ENCODE results near the gene TMEM130. TPM values are rescaled to one million over a fixed set of nuclear protein-coding genes. Genes with fewer than 3 reads are reported as not detected.
"Not testable (repeated sequence)": the region's sequence is repeated elsewhere in the genome, so short reads cannot be mapped to it uniquely, and the experiment has no call there.

Gene TMEM130
- total RNA-seq, 2 experiments from 2014 or later: not detected

DNA sequence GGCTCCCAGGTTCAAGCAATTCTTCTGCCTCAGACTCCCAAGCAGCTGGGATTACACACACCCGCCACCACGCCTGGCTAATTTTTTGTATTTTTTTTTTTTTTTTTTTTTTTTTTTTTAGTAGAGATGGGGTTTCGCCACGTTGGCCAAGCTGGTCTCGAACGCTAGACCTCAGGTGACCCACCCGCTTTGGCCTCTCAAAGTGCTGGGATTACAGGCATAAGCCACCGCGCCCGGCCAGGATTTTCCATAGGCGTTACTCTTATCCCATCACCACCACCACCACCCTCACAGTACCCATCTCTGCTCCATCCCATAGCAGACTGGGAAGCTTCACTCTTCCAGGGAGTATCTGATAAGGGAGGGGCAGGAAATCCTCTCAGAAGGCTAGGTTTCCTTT lies 3.8 kb upstream of the TMEM130 start:
- H3K4me3 Mint-ChIP-seq; POLR2A ChIA-PET; H3K9me3 Mint-ChIP-seq; H3K27ac Mint-ChIP-seq; H3K4me1 Mint-ChIP-seq; DNase-seq; H3K36me3 Mint-ChIP-seq (ENCODE audit: low read depth): not testable (repeated sequence)
- peaks cover 14% of the 10 kb centered on the region for H3K27me3 Mint-ChIP-seq
- CTCF ChIA-PET: interaction anchor here (0.7 to 1.9 kb wide), 3 partner anchors 32 to 1080 kb away, joined by 3 to 10 read pairs (median 3); no protein-coding TSS in a partner anchor

DNA sequence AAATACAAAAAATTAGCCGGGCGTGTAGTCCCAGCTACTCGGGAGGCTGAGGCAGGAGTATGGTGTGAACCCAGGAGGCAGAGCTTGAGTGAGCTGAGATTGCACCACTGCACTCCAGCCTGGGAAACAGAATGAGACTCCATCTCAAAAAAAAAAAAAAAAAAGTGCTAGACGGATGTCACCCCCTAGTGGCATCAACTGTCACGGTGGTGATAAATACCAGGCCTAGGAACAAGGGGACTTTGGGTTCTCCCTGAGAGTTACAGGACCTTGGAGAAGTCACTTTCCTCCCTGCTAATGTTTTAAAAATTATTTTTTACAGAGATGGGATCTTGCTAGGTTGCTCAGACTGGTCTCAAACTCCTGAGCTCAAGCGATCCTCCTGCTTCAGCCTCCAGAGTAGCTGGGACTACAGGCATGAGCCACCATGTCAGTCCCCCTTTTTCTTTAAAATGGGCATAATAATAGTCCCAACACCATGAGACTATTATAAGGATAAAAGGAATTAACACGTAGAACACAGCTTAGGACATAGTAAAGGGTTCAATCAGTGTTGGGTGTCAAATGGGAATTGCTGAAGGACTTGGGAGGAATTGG lies 2.6 kb upstream of the TMEM130 start:
- H3K27ac Mint-ChIP-seq: no peak overlapping the region
- H3K36me3 Mint-ChIP-seq (ENCODE audit: low read depth): no peaks in the 10 kb centered on the region
- peak; percentile 29 for DNase-seq
- H3K4me3 Mint-ChIP-seq: no peak overlapping the region
- POLR2A ChIA-PET: no interaction called here
- CTCF ChIA-PET: interaction anchor here (0.6 to 2.4 kb wide), 10 partner anchors 9 to 442 kb away, joined by 3 to 10 read pairs (median 5); no protein-coding TSS in a partner anchor
- H3K9me3 Mint-ChIP-seq: no peaks in the 10 kb centered on the region
- peaks cover 19% of the 10 kb centered on the region for H3K27me3 Mint-ChIP-seq
- peaks cover 8% of the 10 kb centered on the region for H3K4me1 Mint-ChIP-seq

DNA sequence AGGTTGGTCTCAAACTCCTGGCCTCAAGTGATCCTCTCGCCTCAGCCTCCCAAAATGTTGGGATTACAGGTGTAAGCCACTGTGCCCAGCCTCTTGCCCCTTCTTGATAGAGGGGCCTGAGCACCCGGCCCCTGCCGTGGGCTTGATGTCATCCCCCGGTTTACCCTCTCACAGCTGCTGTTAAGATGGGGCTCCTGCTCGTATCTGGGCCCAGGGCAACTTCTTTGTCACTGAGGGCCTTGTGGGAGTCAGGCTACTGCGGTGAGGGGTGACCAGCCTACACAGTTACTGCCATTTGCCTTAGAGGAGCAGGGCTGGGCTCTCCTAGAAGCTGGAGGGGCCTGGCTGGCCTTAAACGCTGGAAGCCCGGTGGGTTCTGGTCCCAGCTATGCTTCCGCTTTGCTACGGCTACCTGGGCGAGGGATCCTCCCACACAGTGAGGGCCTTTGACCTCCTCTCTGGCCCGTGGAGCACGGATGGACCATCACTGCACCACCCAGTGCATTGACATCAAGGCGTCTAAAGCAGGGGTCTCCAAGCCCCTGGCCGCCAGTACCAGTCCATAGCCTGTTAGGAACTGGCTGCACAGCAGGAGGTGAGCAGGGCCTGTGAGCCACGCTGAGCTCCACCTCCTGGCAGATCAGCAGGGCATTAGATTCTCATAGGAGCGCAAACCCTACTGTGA lies 1.1 kb upstream of the TMEM130 start:
- Mint-ChIP-seq H3K4me1 (peaks cover 8% of the 10 kb centered on the region), H3K27me3 (peaks cover 22% of the 10 kb centered on the region), H3K4me3 (peak overlapping the region; percentile 66), H3K36me3 (ENCODE audit: low read depth) (no peaks in the 10 kb centered on the region), H3K9me3 (no peaks in the 10 kb centered on the region), H3K27ac (no peak overlapping the region)
- DNase-seq: no peak
- CTCF ChIA-PET: interaction anchor here (0.8 to 2.4 kb wide), 5 partner anchors 9 to 34 kb away, joined by 4 to 10 read pairs (median 6); no protein-coding TSS in a partner anchor
- POLR2A ChIA-PET: no interaction called here

DNA sequence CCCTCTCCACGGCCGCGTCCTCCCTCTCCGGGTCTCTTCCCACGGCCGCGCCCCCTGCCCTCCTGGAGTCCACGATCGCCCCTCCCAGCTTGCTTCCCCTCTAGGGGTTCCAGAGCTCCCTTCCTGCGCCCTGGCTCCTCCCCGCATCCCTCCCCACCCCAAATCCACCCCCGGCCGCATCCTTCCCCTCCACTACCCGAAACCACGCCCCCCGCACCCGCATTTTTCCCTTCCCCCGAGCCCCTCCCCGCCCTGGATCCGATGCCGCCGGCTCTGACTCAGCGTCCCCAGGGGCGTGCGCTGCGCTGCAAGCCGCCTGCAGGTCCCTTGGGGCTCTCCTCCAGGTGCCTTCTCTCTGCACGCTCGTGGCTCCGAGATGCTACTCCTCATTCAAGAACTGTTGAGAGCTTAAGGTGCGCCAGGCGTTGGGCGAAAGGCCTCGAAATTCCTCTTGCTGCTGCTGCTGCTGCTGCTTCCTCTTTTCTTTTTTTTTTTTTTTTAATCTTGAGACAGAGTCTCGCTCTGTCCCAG lies 372 bp upstream of the TMEM130 start:
- POLR2A ChIA-PET: no interaction called here

DNA sequence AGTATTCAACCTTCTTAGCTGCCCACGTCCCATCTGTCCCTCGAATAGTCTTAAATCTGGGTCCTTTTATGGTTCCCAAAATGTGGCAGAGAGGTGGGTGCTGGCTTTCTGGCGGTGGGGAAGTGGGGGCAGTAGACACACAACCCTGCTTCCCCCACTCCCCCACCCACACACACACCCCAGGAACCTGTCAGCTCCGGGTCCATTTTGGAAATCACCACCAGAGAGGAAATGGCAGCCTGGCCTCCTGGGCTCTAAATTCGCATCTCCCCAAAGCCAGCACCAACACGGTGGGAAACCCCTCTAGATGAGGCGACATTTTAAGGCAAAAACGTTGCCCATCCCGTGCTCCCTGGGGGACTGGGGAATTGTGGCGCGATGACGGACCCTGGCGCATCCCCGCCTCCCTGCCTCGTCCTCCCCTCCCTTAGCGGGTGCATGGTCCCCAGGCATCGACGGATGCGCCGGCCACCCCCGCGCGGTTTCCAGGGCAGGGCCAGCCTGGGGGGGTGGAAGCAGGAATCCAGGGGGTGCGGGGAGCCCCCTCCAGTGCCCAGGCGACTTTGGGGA lies 702 bp downstream of the TMEM130 start:
- DNase-seq: no peak
- CTCF ChIA-PET: no interaction called here
- peaks cover 22% of the 10 kb centered on the region for H3K27me3 Mint-ChIP-seq
- H3K27ac Mint-ChIP-seq: no peak overlapping the region
- H3K4me1 Mint-ChIP-seq: peaks cover 8% of the 10 kb centered on the region
- POLR2A ChIA-PET: no interaction called here
- no peaks in the 10 kb centered on the region for H3K9me3 Mint-ChIP-seq
- H3K36me3 Mint-ChIP-seq (ENCODE audit: low read depth): no peaks in the 10 kb centered on the region
- H3K4me3 Mint-ChIP-seq: no peak overlapping the region

More for the DNA sequence above, 372 bp upstream of the TMEM130 start:
- peak; percentile 71 for DNase-seq
- peaks cover 8% of the 10 kb centered on the region for H3K4me1 Mint-ChIP-seq
- H3K36me3 Mint-ChIP-seq (ENCODE audit: low read depth): no peaks in the 10 kb centered on the region
- peaks cover 22% of the 10 kb centered on the region for H3K27me3 Mint-ChIP-seq
- no peak overlapping the region for H3K27ac Mint-ChIP-seq
- CTCF ChIA-PET: interaction anchor here (0.8 to 1.5 kb wide), 2 partner anchors 10 to 29 kb away, joined by 4 to 6 read pairs; no protein-coding TSS in a partner anchor
- peak overlapping the region; percentile 66 for H3K4me3 Mint-ChIP-seq
- no peaks in the 10 kb centered on the region for H3K9me3 Mint-ChIP-seq

DNA sequence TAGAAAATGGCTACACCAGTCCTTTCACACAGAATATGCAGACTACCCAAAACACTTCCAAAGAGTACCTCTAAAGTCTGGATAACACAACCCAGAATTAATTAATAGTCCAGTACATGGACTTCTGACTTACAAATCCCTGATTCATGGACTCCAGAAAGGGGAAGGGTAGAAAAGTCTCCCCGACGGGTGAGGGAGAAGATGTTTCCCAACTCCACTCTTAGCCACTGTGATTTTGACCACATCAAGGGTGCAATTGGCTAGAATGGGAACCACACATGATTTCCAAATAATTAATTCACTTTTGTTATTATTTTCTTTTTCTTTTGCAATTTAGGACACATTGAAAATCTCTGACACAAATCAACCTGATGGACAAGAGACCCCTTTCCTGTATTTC lies 1.4 kb downstream of the TMEM130 start:
- no peaks in the 10 kb centered on the region for H3K9me3 Mint-ChIP-seq
- H3K4me3 Mint-ChIP-seq: no peak overlapping the region
- peaks cover 22% of the 10 kb centered on the region for H3K27me3 Mint-ChIP-seq
- H3K4me1 Mint-ChIP-seq: peaks cover 8% of the 10 kb centered on the region
- no peak overlapping the region for H3K27ac Mint-ChIP-seq
- POLR2A ChIA-PET: no interaction called here
- no peak for DNase-seq
- no peaks in the 10 kb centered on the region for H3K36me3 Mint-ChIP-seq (ENCODE audit: low read depth)
- CTCF ChIA-PET: no interaction called here

DNA sequence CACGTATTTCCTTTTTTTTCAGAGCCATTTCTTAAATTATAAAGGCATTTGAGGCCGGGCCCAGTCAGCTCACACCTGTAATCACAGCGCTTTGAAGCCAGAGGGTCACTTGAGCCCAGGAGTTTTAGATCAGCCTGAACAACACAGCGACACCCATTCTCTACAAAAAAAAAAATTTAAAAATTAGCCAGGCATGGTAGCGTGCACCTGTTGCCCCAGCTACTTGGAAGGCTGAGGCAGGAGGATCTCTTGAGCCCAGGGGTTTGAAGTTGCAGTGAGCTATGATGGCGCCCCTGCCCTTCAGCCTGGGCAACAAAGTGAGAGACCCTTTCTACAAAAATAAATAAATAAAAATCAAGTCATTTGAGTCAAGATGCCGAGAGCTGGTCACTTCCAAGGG lies 3.0 kb downstream of the TMEM130 start:
- Mint-ChIP-seq H3K27ac (no peak overlapping the region), H3K4me1 (peaks cover 8% of the 10 kb centered on the region), H3K9me3 (no peaks in the 10 kb centered on the region), H3K4me3 (no peak overlapping the region), H3K27me3 (peaks cover 22% of the 10 kb centered on the region), H3K36me3 (ENCODE audit: low read depth) (no peaks in the 10 kb centered on the region)
- POLR2A ChIA-PET: interaction anchor here (0.6 kb wide), 1 partner anchor 12 kb away, joined by 3 read pairs; no protein-coding TSS in a partner anchor
- CTCF ChIA-PET: no interaction called here
- DNase-seq: no peak

DNA sequence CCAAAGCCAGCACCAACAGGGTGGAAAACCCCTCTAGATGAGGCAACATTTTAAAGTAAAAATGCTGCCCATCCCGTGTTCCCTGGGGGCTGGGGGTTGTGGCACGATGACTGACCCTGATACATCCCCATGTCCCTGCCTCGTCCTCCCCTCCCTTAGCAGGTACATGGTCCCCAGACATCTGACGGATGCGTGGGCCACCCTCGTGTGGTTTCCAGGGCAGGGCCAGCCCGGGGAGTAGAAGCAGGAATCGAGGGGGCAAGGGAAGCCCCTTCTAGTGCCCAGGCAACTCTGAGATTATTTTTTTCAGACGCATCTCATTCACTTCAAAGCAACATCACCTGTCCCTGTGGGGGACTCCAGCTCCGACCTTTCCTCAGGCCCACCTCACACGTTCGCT lies 3.5 kb downstream of the TMEM130 start:
- H3K9me3 Mint-ChIP-seq: no peaks in the 10 kb centered on the region

DNA sequence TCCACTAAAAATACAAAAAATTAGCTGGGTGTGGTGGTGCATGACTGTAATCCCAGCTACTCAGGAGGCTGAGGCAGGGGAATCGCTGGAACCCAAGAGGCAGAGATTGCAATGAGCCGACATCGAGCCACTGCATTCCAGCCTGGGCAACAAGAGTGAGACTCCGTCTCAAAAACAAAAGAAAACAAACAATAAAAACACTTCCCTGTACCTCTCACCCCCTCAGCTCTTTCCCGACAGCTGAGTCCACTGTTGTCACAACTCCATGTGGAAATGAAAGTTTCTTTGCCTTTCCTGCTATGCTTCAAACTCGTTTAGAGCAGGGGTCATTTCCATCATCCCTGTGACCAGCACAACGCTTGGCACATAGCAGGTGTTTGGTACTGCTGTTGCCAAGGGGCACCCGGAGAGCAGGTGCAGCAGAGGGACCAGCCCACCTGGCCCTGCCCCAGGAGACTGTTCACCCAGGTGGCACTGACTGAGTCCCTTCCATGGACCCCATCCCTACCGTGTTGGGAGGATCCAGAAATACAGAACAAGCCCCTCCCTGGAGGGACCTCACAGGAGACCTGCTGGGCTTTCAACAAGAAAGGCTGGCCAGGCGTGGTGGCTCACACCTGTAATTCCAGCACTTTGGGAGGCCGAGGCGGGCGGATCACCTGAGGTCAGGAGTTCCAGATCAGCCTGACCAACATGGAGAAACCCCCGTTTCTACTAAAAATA lies 4.9 kb downstream of the TMEM130 start:
- DNase-seq: no peak
- Mint-ChIP-seq H3K4me1 (no peaks in the 10 kb centered on the region), H3K4me3 (no peak overlapping the region), H3K27me3 (peaks cover 17% of the 10 kb centered on the region), H3K9me3 (no peaks in the 10 kb centered on the region), H3K27ac (no peak overlapping the region), H3K36me3 (ENCODE audit: low read depth) (no peaks in the 10 kb centered on the region)
- ChIA-PET POLR2A (no interaction called here), CTCF (no interaction called here)

More for the DNA sequence above, 3.5 kb downstream of the TMEM130 start:
- Mint-ChIP-seq H3K4me3 (no peak overlapping the region), H3K4me1 (peaks cover 8% of the 10 kb centered on the region), H3K36me3 (ENCODE audit: low read depth) (no peaks in the 10 kb centered on the region), H3K27ac (no peak overlapping the region), H3K27me3 (peaks cover 22% of the 10 kb centered on the region)
- ChIA-PET CTCF (no interaction called here), POLR2A (no interaction called here)
- DNase-seq: no peak

DNA sequence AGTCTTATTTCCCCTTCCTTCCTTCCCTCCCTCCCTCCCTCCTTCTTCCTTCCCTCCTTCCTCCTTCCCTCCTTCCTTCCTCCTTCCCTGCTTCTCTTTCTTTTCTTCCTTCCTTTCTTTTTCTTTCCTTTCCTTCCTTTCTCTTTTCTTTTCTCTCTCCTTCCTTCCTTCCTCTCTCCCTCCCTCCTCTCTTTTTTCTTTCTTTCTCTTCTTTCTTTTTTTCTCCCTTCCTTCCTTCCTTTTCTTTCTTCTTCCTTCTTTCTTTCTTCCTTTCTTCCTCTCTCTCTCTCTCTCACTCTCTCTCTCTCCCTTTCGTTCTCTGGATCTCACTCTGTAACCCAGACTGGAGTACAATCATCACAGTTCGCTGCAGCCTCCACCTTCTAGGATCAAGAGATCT lies 6.2 kb downstream of the TMEM130 start:
- Mint-ChIP-seq H3K36me3 (ENCODE audit: low read depth) (no peaks in the 10 kb centered on the region), H3K4me1 (no peaks in the 10 kb centered on the region), H3K9me3 (no peaks in the 10 kb centered on the region), H3K27ac (no peak overlapping the region), H3K27me3 (peaks cover 12% of the 10 kb centered on the region), H3K4me3 (no peak overlapping the region)
- DNase-seq: no peak
- CTCF ChIA-PET: interaction anchor here (0.9 kb wide), 1 partner anchor 32 kb away, joined by 3 read pairs; no protein-coding TSS in a partner anchor
- POLR2A ChIA-PET: no interaction called here

DNA sequence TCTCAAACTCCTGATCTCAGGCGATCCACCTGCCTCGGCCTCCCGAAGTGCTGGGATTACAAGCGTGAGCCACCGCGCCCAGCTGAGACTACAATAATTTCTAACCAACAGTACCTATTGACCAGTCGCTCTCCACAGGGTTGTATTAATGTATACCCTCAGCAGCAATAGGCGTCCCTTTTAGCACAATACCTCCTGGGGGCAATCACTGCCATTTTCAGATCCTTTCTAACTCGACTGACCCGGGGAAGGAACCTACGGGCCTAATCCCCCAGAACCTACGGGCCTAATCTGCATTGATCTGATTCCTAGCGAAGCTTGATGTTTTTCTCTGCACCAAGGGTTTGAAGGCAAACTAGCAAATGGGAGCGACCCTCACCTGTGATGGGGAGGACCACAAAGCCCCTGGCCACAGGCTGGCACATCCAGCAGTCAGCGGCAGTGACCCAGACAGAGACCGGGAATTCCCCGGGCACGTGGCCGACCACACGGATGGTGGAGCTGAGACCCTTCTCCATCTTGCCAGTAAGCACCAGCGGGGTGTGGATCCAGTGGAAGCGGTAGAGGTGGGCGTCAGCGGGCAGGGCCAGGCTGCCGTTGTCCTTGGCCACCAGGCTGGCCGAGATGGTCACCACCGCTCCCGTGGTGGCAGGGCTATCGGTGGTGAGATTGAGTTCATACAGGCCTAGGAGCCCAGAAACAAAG lies 6.9 kb downstream of the TMEM130 start:
- H3K27me3 Mint-ChIP-seq: peaks cover 7% of the 10 kb centered on the region
- no peak overlapping the region for H3K27ac Mint-ChIP-seq
- no peaks in the 10 kb centered on the region for H3K4me1 Mint-ChIP-seq
- ChIA-PET POLR2A (no interaction called here), CTCF (interaction anchor here (1.7 kb wide), 1 partner anchor 9 kb away, joined by 6 read pairs; no protein-coding TSS in a partner anchor)
- no peak for DNase-seq
- no peaks in the 10 kb centered on the region for H3K36me3 Mint-ChIP-seq (ENCODE audit: low read depth)
- no peak overlapping the region for H3K4me3 Mint-ChIP-seq
- H3K9me3 Mint-ChIP-seq: no peaks in the 10 kb centered on the region

DNA sequence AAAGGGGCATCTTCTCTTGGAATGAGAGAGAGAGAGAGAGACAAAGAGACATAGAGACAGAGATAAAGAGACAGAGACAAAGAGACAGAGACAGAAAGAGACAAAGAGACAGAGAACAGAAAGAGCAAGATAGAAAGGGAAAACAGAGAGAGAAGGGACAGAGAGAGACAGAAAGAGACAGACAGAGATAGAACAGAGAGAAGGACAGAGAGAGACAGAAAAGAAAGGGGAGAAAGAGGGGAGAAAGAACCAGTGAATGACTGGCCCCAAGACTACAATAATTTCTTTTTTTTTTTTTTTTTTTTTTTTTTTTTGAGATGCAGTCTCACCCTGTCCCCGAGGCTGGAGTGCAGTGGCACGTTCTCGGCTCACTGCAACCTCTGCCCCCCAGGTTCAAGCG lies 7.6 kb downstream of the TMEM130 start:
- Mint-ChIP-seq H3K4me1 (no peaks in the 10 kb centered on the region), H3K4me3 (no peak overlapping the region), H3K27ac (no peak overlapping the region), H3K9me3 (no peaks in the 10 kb centered on the region), H3K36me3 (ENCODE audit: low read depth) (no peaks in the 10 kb centered on the region), H3K27me3 (peaks cover 5% of the 10 kb centered on the region)
- ChIA-PET POLR2A (no interaction called here), CTCF (interaction anchor here (1.5 to 1.7 kb wide), 3 partner anchors 10 to 20 kb away, joined by 3 to 6 read pairs (median 6); partner anchors contain the start of gene TRRAP)
- no peak for DNase-seq

Data from activated CD4-positive, alpha-beta memory T cell treated with anti-CD3 and anti-CD28 coated beads, Interleukin-2, amount 10 ng/mL, durations not matched to agents 7 days and 5 days (primary cell).